NCI-H2227 (cell line): ENCODE data around the gene SPATS2.
"Not testable (repeated sequence)": the region's sequence is repeated elsewhere in the genome, so short reads cannot be mapped to it uniquely, and the experiment has no call there.

Source experiments
- DNase-seq: peaks from one replicate; lab custom pipeline; 2025; ENCODE audit not compliant: unreplicated experiment; lab: John Stamatoyannopoulos, UW

SPATS2 gene

GRCh38 chr12:49349266-49349665, 18.0 kb upstream of the SPATS2 start:
- DNase-seq, result no peak

- no peak for DNase-seq
These were observed 14.9 kb upstream of the SPATS2 start for GRCh38 chr12:49352351-49352750.

GRCh38 chr12:49355913-49356312, 11.3 kb upstream of the SPATS2 start:
- DNase-seq, result no peak

GRCh38 chr12:49357103-49357678, 10.1 kb upstream of the SPATS2 start:
- DNase-seq, result peak; percentile 29

- DNase-seq, result peak; percentile 66
These were observed 8.7 kb upstream of the SPATS2 start for GRCh38 chr12:49358483-49359141.

- no peak for DNase-seq
These were observed 7.6 kb upstream of the SPATS2 start for GRCh38 chr12:49359671-49360070.

- DNase-seq, result no peak
These were observed 5.2 kb upstream of the SPATS2 start for GRCh38 chr12:49362077-49362476.

GRCh38 chr12:49364989-49365388, 2.3 kb upstream of the SPATS2 start:
- no peak for DNase-seq

GRCh38 chr12:49365542-49365941, 1.7 kb upstream of the SPATS2 start:
- DNase-seq, result no peak

GRCh38 chr12:49366096-49366651, 1.1 kb upstream of the SPATS2 start:
- peak; percentile 72 for DNase-seq

- peak; percentile 96 for DNase-seq
These were observed 446 bp upstream of the SPATS2 start for GRCh38 chr12:49366652-49367380.

- no peak for DNase-seq
These were observed 958 bp downstream of the SPATS2 start for GRCh38 chr12:49368240-49368600.

GRCh38 chr12:49369411-49370145, 2.3 kb downstream of the SPATS2 start:
- DNase-seq, result peak; percentile 37

GRCh38 chr12:49370539-49370938, 3.3 kb downstream of the SPATS2 start:
- no peak for DNase-seq

- DNase-seq, result no peak
These were observed 8.1 kb downstream of the SPATS2 start for GRCh38 chr12:49375406-49375805.

GRCh38 chr12:49377386-49377785, 10.1 kb downstream of the SPATS2 start:
- DNase-seq, result no peak

- DNase-seq, result not testable (repeated sequence)
These were observed 12.9 kb downstream of the SPATS2 start for GRCh38 chr12:49380184-49380583.

GRCh38 chr12:49388682-49389386, 21.6 kb downstream of the SPATS2 start:
- DNase-seq, result no peak

- DNase-seq, result no peak
These were observed 22.1 kb downstream of the SPATS2 start for GRCh38 chr12:49389387-49389703.

GRCh38 chr12:49397000-49397399, 29.7 kb downstream of the SPATS2 start:
- DNase-seq, result no peak

GRCh38 chr12:49400304-49400703, 33.0 kb downstream of the SPATS2 start:
- DNase-seq, result no peak
